GM23338 (cell line): Measurements from ENCODE around the gene OR52I1. TPM values are rescaled to one million over a fixed set of nuclear protein-coding genes. Genes with fewer than 3 reads are reported as not detected.

Experiments
- ATAC-seq: fragments of 200-7000 bp; cut with Tn5 transposase; 3 replicates; pipeline ENCODE4 v1.9.1; 2020
- DNase-seq: peaks from one replicate; pipeline ENCODE4 v3.0.0-alpha.2; 2015; ENCODE audit warnings: low spot score
- H2AFZ ChIP-seq: fragments of 200-600 bp; sonication (generic); 2 replicates; pipeline ENCODE4 v1.8.0; 2016; ENCODE audit warnings: antibody characterized with exemption, mild to moderate bottlenecking, moderate library complexity
- H3F3A ChIP-seq: fragments of 200-600 bp; sonication (generic); replicated peaks from 2 replicates; pipeline ENCODE4 v1.8.0; 2017; ENCODE audit warnings: antibody characterized with exemption, mixed run types, low read depth
- H3K27ac ChIP-seq: fragments of 200-600 bp; sonication (generic); 2 replicates; pipeline ENCODE4 v1.6.1; 2016; ENCODE audit warnings: low read depth
- H3K27me3 ChIP-seq: fragments of 200-600 bp; sonication (generic); 2 replicates; pipeline ENCODE4 v1.8.0; 2016; ENCODE audit warnings: mild to moderate bottlenecking, mixed run types, moderate library complexity; ENCODE audit not compliant: insufficient read depth
- H3K36me3 ChIP-seq: fragments of 200-600 bp; sonication (generic); 2 replicates; pipeline ENCODE4 v1.8.0; 2016; ENCODE audit warnings: mild to moderate bottlenecking; ENCODE audit not compliant: insufficient read depth
- H3K4me1 ChIP-seq: fragments of 200-600 bp; sonication (generic); 2 replicates; pipeline ENCODE4 v1.8.0; 2016; ENCODE audit warnings: mild to moderate bottlenecking, moderate library complexity; ENCODE audit not compliant: insufficient read depth
- H3K4me2 ChIP-seq: fragments of 200-600 bp; sonication (generic); 2 replicates; pipeline ENCODE4 v1.7.1; 2017; ENCODE audit warnings: mixed run types
- H3K4me3 ChIP-seq: fragments of 200-600 bp; sonication (generic); 2 replicates; pipeline ENCODE4 v1.6.1; 2016; ENCODE audit warnings: mixed run types
- H3K79me2 ChIP-seq: fragments of 200-600 bp; sonication (generic); replicated peaks from 2 replicates; pipeline ENCODE4 v1.8.0; 2017; ENCODE audit warnings: mild to moderate bottlenecking; ENCODE audit not compliant: insufficient read depth
- H3K9me2 ChIP-seq: fragments of 200-600 bp; sonication (generic); 2 replicates; pipeline ENCODE4 v1.8.0; 2017; ENCODE audit not compliant: insufficient read depth
- H4K20me1 ChIP-seq: fragments of 200-600 bp; sonication (generic); replicated peaks from 2 replicates; pipeline ENCODE4 v1.8.0; 2017; ENCODE audit warnings: mild to moderate bottlenecking; ENCODE audit not compliant: insufficient read depth
- H3K27ac Mint-ChIP-seq: 2 replicates; pipeline ENCODE4 v1.8.0; 2020; ENCODE audit warnings: inconsistent platforms, mild to moderate bottlenecking, moderate library complexity, mixed read lengths
- H3K27me3 Mint-ChIP-seq: 3 replicates; pipeline ENCODE4 v1.8.0; 2022; ENCODE audit warnings: low read depth, mild to moderate bottlenecking, moderate library complexity, mixed read lengths, inconsistent platforms; ENCODE audit not compliant: insufficient read depth, poor library complexity
- H3K36me3 Mint-ChIP-seq: 3 replicates; pipeline ENCODE4 v1.8.0; 2021; ENCODE audit warnings: low read depth, mild to moderate bottlenecking, inconsistent platforms, moderate library complexity, mixed read lengths
- H3K4me1 Mint-ChIP-seq: 3 replicates; pipeline ENCODE4 v1.8.0; 2020; ENCODE audit warnings: mild to moderate bottlenecking, inconsistent platforms, mixed read lengths
- H3K4me3 Mint-ChIP-seq: 3 replicates; pipeline ENCODE4 v1.8.0; 2021; ENCODE audit warnings: moderate library complexity, mild to moderate bottlenecking, inconsistent platforms, mixed read lengths
- H3K9me3 Mint-ChIP-seq: 3 replicates; pipeline ENCODE4 v1.8.0; 2020; ENCODE audit warnings: moderate library complexity, mild to moderate bottlenecking, inconsistent platforms, mixed read lengths
- CREB1 ChIP-seq: fragments of 250-450 bp; sonication (Bioruptor Pico); IDR thresholded peaks from 2 replicates; pipeline ENCODE4 v1.5.0; 2020; ENCODE audit warnings: low read depth, mild to moderate bottlenecking, moderate library complexity
- CTCF ChIP-seq, 2 experiments: fragments of 200-600 bp in 1 of 2; sonication (generic) in 1 of 2; conservative IDR thresholded peaks; 2 replicates each; pipeline versions ENCODE4 v1.5.1 to v1.6.1; 2016 to 2017; ENCODE audit warnings: antibody characterized with exemption in 2 of 2, low read depth in 2 of 2, mild to moderate bottlenecking in 2 of 2, moderate library complexity in 1 of 2
- EZH2 ChIP-seq: fragments of 200-600 bp; sonication (generic); IDR thresholded peaks from one replicate; pipeline ENCODE4 v1.8.0; 2017; ENCODE audit warnings: antibody characterized with exemption, mild to moderate bottlenecking, low read depth; ENCODE audit not compliant: unreplicated experiment
- EZH2phosphoT487 ChIP-seq: fragments of 200-600 bp; sonication (generic); IDR thresholded peaks from one replicate; pipeline ENCODE4 v1.8.1; 2018; ENCODE audit warnings: antibody characterized with exemption; ENCODE audit not compliant: unreplicated experiment
- JUNB ChIP-seq: IDR thresholded peaks from one replicate; pipeline ENCODE4 v1.6.1; 2016; ENCODE audit warnings: antibody characterized with exemption; ENCODE audit not compliant: unreplicated experiment
- NANOG ChIP-seq: IDR thresholded peaks from 2 replicates; pipeline ENCODE4 v1.6.1; 2016; ENCODE audit warnings: antibody characterized with exemption, borderline replicate concordance
- POLR2AphosphoS5 ChIP-seq: IDR thresholded peaks from 2 replicates; pipeline ENCODE4 v1.6.1; 2016; ENCODE audit warnings: antibody characterized with exemption, low read depth
- STAT1 ChIP-seq: IDR thresholded peaks from one replicate; pipeline ENCODE4 v1.6.1; 2016; ENCODE audit warnings: antibody characterized with exemption; ENCODE audit not compliant: unreplicated experiment
- ZNF114 ChIP-seq: fragments of 250-450 bp; sonication (Bioruptor Pico); IDR thresholded peaks from 2 replicates; pipeline ENCODE4 v1.5.0; 2020; ENCODE audit warnings: mild to moderate bottlenecking, moderate library complexity
- ZNF331 ChIP-seq: fragments of 250-450 bp; sonication (Bioruptor Pico); IDR thresholded peaks from 2 replicates; pipeline ENCODE4 v1.5.0; 2020; ENCODE audit warnings: low read depth, mild to moderate bottlenecking, moderate library complexity
- ZNF462 ChIP-seq: fragments of 250-450 bp; sonication (Bioruptor Pico); IDR thresholded peaks from 2 replicates; pipeline ENCODE4 v1.5.0; 2020; ENCODE audit warnings: mild to moderate bottlenecking, moderate library complexity
- polyA plus RNA-seq: library from polyadenylated mRNA; unstranded; fragments of >200 nt; fragmentation: Nextera tagmentation; extraction: Ambion mirVana; gene quantifications from 2 replicates; pipeline ENCODE4 v1.2.1, GENCODE V29; 2016
- total RNA-seq: library from RNA; depleted of rRNA; stranded (reverse); fragments of >200 nt; shearing (Covaris generic); gene quantifications from 2 replicates; pipeline ENCODE4 v1.2.3, GENCODE V29; 2014
- TF ChIP-seq, protein P1 (sequence below): IDR thresholded peaks from 2 replicates; pipeline ENCODE4 v1.6.1; 2016; ENCODE audit warnings: antibody characterized with exemption
- TF ChIP-seq, protein P2 (sequence below): IDR thresholded peaks from one replicate; pipeline ENCODE4 v1.6.1; 2018; ENCODE audit warnings: antibody characterized with exemption; ENCODE audit not compliant: unreplicated experiment

The OR52I1 gene
- total and polyA plus RNA-seq, 2 experiments from 2014 or later = not detected

- Histone ChIP-seq H3K27ac (no peak overlapping the region), H3F3A (no peaks in the 10 kb centered on the region), H2AFZ (no peak overlapping the region), H3K4me3 (no peak overlapping the region), H3K9me2 (peaks cover 6% of the 10 kb centered on the region; the same call in 1 of the 2 replicates), H4K20me1 (no peaks in the 10 kb centered on the region), H3K79me2 (no peaks in the 10 kb centered on the region), H3K4me2 (no peak overlapping the region), H3K4me1 (no peaks in the 10 kb centered on the region), H3K27me3 (no peaks in the 10 kb centered on the region), H3K36me3 (no peaks in the 10 kb centered on the region)
- ATAC-seq (no peak), DNase-seq (no peak)
- Mint-ChIP-seq H3K27me3 (no peaks in the 10 kb centered on the region), H3K4me1 (no peaks in the 10 kb centered on the region), H3K36me3 (no peaks in the 10 kb centered on the region), H3K9me3 (peaks cover 2% of the 10 kb centered on the region; the same call in 1 of the 3 replicates), H3K27ac (no peak overlapping the region), H3K4me3 (no peak overlapping the region)
- no peak for TF ChIP-seq ZNF462 (CRISPR knock-in tag)
- no peak for TF ChIP-seq NANOG
- no peak for TF ChIP-seq CTCF (conservative IDR thresholded peaks at IDR 0.05; ENCODE audit: low read depth in 2 of 2)
- TF ChIP-seq JUNB = no peak
- no peak for TF ChIP-seq ZNF331 (CRISPR knock-in tag)
- no peak for TF ChIP-seq EZH2
- TF ChIP-seq STAT1 = no peak
- no peak for TF ChIP-seq ZNF114 (CRISPR knock-in tag)
- TF ChIP-seq, protein P1, sequence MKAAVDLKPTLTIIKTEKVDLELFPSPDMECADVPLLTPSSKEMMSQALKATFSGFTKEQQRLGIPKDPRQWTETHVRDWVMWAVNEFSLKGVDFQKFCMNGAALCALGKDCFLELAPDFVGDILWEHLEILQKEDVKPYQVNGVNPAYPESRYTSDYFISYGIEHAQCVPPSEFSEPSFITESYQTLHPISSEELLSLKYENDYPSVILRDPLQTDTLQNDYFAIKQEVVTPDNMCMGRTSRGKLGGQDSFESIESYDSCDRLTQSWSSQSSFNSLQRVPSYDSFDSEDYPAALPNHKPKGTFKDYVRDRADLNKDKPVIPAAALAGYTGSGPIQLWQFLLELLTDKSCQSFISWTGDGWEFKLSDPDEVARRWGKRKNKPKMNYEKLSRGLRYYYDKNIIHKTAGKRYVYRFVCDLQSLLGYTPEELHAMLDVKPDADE = no peak
- TF ChIP-seq, protein P2, sequence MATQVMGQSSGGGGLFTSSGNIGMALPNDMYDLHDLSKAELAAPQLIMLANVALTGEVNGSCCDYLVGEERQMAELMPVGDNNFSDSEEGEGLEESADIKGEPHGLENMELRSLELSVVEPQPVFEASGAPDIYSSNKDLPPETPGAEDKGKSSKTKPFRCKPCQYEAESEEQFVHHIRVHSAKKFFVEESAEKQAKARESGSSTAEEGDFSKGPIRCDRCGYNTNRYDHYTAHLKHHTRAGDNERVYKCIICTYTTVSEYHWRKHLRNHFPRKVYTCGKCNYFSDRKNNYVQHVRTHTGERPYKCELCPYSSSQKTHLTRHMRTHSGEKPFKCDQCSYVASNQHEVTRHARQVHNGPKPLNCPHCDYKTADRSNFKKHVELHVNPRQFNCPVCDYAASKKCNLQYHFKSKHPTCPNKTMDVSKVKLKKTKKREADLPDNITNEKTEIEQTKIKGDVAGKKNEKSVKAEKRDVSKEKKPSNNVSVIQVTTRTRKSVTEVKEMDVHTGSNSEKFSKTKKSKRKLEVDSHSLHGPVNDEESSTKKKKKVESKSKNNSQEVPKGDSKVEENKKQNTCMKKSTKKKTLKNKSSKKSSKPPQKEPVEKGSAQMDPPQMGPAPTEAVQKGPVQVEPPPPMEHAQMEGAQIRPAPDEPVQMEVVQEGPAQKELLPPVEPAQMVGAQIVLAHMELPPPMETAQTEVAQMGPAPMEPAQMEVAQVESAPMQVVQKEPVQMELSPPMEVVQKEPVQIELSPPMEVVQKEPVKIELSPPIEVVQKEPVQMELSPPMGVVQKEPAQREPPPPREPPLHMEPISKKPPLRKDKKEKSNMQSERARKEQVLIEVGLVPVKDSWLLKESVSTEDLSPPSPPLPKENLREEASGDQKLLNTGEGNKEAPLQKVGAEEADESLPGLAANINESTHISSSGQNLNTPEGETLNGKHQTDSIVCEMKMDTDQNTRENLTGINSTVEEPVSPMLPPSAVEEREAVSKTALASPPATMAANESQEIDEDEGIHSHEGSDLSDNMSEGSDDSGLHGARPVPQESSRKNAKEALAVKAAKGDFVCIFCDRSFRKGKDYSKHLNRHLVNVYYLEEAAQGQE = no peak
- no peak for TF ChIP-seq POLR2AphosphoS5
- TF ChIP-seq CREB1 (CRISPR knock-in tag) = no peak
- TF ChIP-seq EZH2phosphoT487 = no peak
Observed at GRCh38 chr11:4615856-4616444, 22.1 kb downstream of the OR52I1 start.
